Stimulated activated CD8-positive, alpha-beta memory T cell treated with anti-CD3 and anti-CD28 coated beads, Interleukin-15, amount 100 ng/mL, for 24 hours (primary cell): Measurements from ENCODE around the gene AADACL4.
"Not testable (repeated sequence)": the region's sequence is repeated elsewhere in the genome, so short reads cannot be mapped to it uniquely, and the experiment has no call there.

ENCODE experiments used
- DNase-seq: peaks from one replicate; pipeline ENCODE4 v3.0.0-alpha.2; 2020; ENCODE audit warnings: low read depth

Gene AADACL4

GRCh38 chr1:12658531-12659453 lies 14.9 kb downstream of the AADACL4 start:
- peak; percentile 39 for DNase-seq

- no peak for DNase-seq
Observed at GRCh38 chr1:12661606-12662219, 17.8 kb downstream of the AADACL4 start.

GRCh38 chr1:12662556-12662955 lies 18.7 kb downstream of the AADACL4 start:
- no peak for DNase-seq

DNA sequence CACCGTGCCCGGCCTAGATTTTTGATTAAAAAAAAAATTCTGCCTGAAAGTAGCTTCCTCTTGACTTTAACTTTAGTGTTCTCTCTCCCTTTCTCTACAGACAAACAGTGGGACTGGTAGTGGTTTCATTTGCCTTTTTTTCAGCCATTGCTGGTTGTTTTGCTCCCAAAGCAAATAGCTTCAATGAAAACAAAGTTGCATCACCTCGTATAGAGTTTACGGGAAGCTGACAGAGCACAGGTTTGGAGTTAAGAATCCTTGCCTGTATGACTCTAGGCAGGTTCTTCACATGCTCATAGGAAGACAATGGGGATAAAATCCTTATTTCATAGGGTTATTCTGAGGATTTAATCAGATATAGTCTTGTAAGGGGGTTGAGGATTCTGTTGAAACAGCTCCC lies 21.6 kb downstream of the AADACL4 start:
- no peak for DNase-seq

GRCh38 chr1:12666141-12666735 lies 22.4 kb downstream of the AADACL4 start:
- DNase-seq: no peak

- DNase-seq: no peak
Observed at GRCh38 chr1:12669529-12670068, 25.7 kb downstream of the AADACL4 start.

DNA sequence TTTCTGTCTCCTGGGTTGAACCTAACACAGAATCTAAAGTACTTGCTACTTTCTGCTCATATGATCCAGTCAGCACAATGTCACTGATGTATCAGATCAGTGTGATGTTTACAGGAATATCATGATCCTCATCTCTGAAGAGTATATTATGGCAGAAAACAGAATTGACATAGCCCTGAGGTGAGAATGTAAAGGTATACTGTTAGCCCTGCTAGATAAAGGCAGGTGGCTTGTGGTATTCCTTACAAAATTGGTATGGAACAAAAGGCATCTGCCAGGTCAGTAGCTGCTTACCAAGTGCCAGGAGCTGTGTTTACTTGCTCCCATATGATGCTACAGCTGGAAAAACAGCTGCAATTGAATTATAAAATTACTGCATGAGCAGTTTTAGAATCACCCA lies 30.5 kb downstream of the AADACL4 start:
- no peak for DNase-seq

DNA sequence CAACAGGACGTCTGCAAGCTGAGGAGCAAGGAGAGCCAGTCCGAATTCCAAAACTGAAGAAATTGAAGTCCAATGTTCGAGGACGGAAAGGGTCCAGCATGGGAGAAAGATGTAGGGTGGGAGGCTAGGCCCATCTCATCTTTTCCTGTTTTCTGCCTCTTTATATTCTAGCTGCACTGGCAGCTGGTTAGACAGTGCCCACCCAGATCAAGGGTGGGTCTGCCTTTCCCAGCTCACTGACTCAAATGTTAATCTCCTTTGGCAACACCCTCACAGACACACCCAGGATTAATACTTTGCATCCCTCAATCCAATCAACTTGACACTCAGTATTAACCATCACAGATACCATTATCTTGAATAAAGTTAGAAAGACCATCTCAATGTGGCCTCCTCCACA lies 32.2 kb downstream of the AADACL4 start:
- DNase-seq: not testable (repeated sequence)

- DNase-seq: no peak
Observed at GRCh38 chr1:12677565-12677964, 33.7 kb downstream of the AADACL4 start.

DNA sequence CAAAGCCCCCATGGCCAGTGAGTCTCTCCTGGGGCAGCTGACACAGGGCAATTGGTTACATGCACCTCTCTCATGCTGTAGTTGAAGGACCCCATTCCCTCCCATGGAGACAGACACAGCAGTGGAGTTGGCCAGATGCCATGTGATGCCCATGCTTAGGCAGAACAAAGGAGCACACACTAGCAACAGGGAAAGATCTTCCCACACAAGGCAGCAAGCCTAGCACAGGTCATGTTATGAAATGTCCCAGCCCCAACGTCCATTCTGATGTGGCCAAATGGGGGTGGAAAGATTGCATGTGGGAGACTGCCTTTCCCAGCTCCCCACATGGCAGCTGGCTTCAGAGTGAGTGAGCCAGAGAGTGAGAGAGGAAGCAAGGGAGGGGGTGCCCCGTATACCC lies 34.5 kb downstream of the AADACL4 start:
- no peak for DNase-seq

DNA sequence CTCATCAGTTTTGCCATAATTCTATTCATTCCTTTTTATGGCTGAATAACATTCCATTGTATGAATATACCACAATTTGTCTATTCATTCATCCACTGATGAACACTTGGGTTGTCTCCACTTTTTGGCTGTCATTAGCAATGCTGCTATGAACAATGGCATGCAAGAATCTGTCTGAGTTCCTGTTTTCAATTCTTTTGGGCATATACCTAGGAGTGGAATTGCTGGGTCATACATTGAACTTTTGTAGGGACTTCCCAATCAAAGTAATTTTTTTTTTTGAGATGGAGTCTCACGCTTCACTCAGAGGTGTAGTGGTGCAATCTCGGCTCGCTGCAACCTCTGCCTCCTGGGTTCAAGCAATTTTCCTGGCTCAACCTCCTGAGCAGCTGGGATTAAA lies 34.9 kb downstream of the AADACL4 start:
- DNase-seq: no peak

DNA sequence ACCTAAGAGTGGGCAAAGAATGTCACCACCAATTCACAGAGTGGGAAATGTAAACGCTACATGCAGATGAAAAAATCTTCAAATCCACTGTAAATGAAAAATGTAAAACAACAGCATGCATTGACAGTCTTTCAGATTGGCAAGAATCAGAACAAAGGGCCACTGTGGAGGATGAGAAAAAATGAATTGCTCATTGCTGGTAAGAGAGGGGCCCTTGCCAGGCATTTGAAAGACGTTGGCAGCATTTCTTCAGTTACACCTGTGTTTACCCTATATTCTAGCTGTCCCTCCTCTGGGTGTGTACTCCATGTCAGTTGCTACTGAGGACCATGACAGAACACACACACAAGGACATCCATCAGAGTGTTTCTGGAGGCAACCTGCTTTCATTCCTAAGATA lies 46.3 kb downstream of the AADACL4 start:
- no peak for DNase-seq

DNA sequence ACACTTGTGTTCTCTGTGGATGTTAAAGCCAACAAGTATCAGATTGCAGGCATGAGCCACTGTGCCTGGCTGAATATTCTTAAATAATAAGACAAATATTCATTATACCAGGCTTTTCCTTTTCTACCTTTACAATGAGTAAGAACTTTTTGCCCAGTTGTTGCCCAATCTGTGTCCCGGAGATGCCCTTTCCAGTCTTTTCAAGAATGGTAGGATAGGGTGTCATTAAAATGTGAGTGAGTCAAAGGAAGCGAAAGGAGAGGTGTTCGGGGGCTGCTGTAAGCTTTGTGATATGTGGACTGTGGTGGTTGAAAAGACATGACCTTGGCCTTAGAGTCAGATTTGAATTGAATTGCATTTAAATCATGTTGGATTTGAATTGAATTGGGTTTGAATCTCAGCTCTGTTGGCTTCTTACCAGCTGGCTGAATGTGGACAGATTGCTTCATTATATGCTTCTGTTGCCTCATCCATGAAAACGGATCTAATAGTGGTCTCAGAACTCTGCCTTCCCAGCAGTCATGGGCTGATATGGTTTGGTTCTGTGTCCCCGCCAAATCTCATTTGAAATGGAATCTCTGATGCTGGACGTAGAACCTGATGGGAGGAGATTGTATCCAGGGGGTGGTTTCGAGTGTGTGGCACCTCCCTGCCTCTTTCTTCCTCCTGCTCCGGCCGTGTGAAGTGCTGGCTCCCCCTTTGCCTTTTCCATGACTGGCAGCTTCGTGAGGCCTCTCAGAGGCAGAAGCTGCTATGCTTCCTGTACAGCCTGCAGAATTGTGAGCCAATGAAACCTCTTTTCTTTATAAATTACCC lies 49.3 kb downstream of the AADACL4 start:
- DNase-seq: no peak

GRCh38 chr1:12696658-12697057 lies 52.8 kb downstream of the AADACL4 start:
- DNase-seq: no peak

DNA sequence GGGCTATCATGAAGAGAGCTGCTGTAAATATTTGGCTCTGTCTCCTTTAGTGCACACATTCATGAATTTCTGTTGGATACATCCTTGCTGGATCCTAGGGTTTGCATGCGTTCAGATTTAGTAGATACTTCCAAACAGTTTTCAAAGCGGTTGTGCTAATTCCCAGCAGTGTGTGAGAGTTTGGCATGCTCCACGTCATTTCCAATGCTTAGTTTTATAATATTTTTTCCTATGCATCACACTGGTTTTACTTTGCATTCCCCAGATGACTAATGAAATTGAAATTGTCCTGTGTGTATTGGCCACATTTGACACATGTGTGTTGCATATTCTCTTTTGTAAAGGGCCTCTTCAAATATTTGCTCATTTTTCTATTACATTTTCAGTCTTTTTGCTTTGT lies 53.5 kb downstream of the AADACL4 start:
- DNase-seq: no peak

DNA sequence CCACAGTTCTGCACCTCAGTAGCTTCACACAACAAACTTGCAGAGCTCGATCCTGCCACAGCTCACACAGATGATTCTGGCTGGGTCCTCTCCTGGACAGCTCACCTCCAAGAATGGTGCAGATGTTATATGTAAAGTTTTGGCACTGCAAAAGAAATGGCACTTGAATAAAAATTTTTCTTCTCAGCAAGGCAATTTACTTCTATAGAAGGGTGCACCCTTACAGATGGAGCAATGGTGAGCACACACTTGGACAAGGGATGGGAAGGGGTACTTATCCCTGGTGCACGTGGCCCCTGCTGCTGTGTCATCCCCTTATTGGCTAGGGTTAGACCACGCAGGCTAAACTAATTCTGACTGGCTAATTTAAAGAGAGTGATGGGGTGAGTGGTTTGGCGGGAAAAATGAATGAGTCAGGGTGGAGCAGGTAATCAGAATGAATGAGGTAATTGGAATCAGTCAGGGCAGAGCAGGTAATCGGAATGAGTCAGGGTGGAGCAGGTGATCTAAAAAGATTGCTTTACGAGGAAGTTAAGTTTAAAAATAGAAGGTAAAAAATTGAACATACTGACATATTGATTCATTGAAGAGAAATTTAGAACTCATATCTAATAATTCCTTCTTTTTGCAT lies 60.1 kb downstream of the AADACL4 start:
- no peak for DNase-seq

DNA sequence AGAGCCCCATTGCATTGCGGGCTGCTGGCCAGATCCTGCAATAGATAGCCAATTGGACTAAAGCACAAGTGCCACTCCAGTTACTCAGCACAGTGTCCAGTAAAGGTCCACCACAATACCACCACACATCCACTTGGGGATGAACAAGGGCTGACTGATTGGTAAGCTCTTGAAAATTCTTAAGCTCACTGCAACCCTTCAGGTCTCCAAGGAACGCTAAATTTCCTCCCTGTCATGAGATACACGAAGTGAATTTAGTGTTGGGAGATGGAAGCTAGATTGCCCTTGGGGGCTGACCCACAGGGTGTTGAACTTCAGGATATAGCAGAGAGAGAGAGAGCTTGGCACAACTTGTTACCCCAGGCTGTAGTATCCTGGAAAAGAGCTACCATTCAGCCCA lies 62.2 kb downstream of the AADACL4 start:
- no peak for DNase-seq

- no peak for DNase-seq
Observed at GRCh38 chr1:12708396-12709090, 64.7 kb downstream of the AADACL4 start.

- no peak for DNase-seq
Observed at GRCh38 chr1:12709091-12709491, 65.2 kb downstream of the AADACL4 start.

DNA sequence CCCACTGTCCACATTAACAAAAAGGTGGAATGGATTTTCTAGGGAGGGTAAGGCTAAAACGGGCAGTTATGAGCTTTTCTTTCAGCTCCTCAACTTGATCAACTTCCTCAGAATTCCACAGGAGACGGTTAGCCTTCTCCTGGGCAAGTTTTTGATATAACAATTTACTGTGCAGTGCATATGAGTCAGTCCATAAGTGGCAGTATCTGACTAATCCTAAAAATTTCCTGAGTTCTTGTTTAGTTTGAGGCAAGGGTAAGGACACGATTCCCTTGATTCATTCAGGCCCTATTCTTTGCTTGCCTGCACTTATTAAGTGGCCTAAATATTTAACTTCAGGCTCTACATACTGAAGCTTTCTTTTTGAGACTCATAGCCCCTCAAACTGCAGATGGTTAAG lies 65.8 kb downstream of the AADACL4 start:
- no peak for DNase-seq

DNA sequence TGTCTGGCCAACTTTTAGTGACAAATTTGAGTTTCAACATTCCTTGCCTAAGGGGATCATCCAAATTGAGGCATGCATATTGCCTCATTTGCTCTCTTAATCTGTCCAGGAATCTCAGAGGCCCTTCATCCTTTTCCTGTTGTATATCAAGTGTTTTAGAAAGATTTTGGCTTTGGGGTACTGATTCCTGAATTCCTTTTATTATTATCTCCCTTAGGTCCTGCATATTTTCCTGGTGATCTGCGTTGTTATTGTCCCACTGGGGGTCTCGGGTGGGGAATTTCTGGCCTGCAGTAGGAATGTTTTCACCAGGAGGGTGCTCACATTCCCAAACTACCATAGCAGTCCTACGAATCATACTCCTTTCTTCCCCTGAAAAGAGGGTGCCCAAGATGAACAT lies 67.7 kb downstream of the AADACL4 start:
- no peak for DNase-seq
